Hepatocyte (in vitro differentiated cells): ENCODE data around the gene OR52N4. TPM values are rescaled to one million over a fixed set of nuclear protein-coding genes. Genes with fewer than 3 reads are reported as not detected.

Experiments
- DNase-seq: peaks from one replicate; pipeline ENCODE4 v3.0.0-alpha.2; 2016; ENCODE audit warnings: low spot score
- H2AFZ ChIP-seq: fragments of 200-600 bp; sonication (generic); 2 replicates; pipeline ENCODE4 v1.6.0; 2016; ENCODE audit warnings: antibody characterized with exemption, mild to moderate bottlenecking
- H3K27ac ChIP-seq: fragments of 200-600 bp; sonication (generic); 2 replicates; pipeline ENCODE4 v1.5.1; 2016; ENCODE audit warnings: mild to moderate bottlenecking
- H3K27me3 ChIP-seq: fragments of 200-600 bp; sonication (generic); 2 replicates; pipeline ENCODE4 v1.6.1; 2016
- H3K36me3 ChIP-seq: fragments of 200-600 bp; sonication (generic); replicated peaks from 2 replicates; pipeline ENCODE4 v1.5.1; 2016; ENCODE audit warnings: low read depth; ENCODE audit not compliant: insufficient read depth
- H3K4me1 ChIP-seq: fragments of 200-600 bp; sonication (generic); 2 replicates; pipeline ENCODE4 v1.5.1; 2016; ENCODE audit warnings: mild to moderate bottlenecking, moderate library complexity; ENCODE audit not compliant: insufficient read depth
- H3K4me2 ChIP-seq: fragments of 200-600 bp; sonication (generic); 2 replicates; pipeline ENCODE4 v1.6.0; 2016
- H3K4me3 ChIP-seq: fragments of 200-600 bp; sonication (generic); 2 replicates; pipeline ENCODE4 v1.5.1; 2016; ENCODE audit warnings: mild to moderate bottlenecking
- H3K79me2 ChIP-seq: fragments of 200-600 bp; sonication (generic); 2 replicates; pipeline ENCODE4 v1.6.0; 2017; ENCODE audit warnings: mild to moderate bottlenecking
- H3K9me2 ChIP-seq: fragments of 200-600 bp; sonication (generic); replicated peaks from 2 replicates; pipeline ENCODE4 v1.6.0; 2017; ENCODE audit warnings: mild to moderate bottlenecking; ENCODE audit not compliant: insufficient read depth
- H3K9me3 ChIP-seq: fragments of 200-600 bp; sonication (generic); 2 replicates; pipeline ENCODE4 v1.5.1; 2016; ENCODE audit warnings: low read depth, mild to moderate bottlenecking
- H4K20me1 ChIP-seq: fragments of 200-600 bp; sonication (generic); 2 replicates; pipeline ENCODE4 v1.6.0; 2016; ENCODE audit warnings: mild to moderate bottlenecking; ENCODE audit not compliant: insufficient read depth, poor library complexity, severe bottlenecking
- CTCF ChIP-seq: fragments of 200-600 bp; sonication (generic); IDR thresholded peaks from 2 replicates; pipeline ENCODE4 v1.5.1; 2016; ENCODE audit warnings: antibody characterized with exemption, mild to moderate bottlenecking; ENCODE audit not compliant: poor library complexity
- EZH2 ChIP-seq: fragments of 200-600 bp; sonication (generic); IDR thresholded peaks from 2 replicates; pipeline ENCODE4 v1.6.1; 2016; ENCODE audit warnings: antibody characterized with exemption, mild to moderate bottlenecking, borderline replicate concordance
- EZH2phosphoT487 ChIP-seq: fragments of 200-600 bp; sonication (generic); IDR thresholded peaks from one replicate; pipeline ENCODE4 v1.6.1; 2018; ENCODE audit warnings: antibody characterized with exemption, mild to moderate bottlenecking, low read depth, moderate library complexity; ENCODE audit not compliant: unreplicated experiment, severe bottlenecking
- WGBS: methylation state at CpG from one replicate; pipeline ENCODE4 v1.1.6; 2016; ENCODE audit warnings: low lambda C conversion rate; ENCODE audit errors: missing lambda C conversion rate; 5-methylcytosine and 5-hydroxymethylcytosine counted together
- polyA plus RNA-seq: library from polyadenylated mRNA; unstranded; fragments of >200 nt; fragmentation: Nextera tagmentation; extraction: Ambion mirVana; gene quantifications from 2 replicates; pipeline ENCODE4 v1.2.1, GENCODE V29; 2016
- total RNA-seq: library from RNA; depleted of rRNA; stranded (reverse); fragments of >200 nt; gene quantifications from 2 replicates; pipeline ENCODE4 v1.2.3, GENCODE V29; 2014

The OR52N4 gene
- total and polyA plus RNA-seq, 2 experiments from 2014 or later: not detected

DNA sequence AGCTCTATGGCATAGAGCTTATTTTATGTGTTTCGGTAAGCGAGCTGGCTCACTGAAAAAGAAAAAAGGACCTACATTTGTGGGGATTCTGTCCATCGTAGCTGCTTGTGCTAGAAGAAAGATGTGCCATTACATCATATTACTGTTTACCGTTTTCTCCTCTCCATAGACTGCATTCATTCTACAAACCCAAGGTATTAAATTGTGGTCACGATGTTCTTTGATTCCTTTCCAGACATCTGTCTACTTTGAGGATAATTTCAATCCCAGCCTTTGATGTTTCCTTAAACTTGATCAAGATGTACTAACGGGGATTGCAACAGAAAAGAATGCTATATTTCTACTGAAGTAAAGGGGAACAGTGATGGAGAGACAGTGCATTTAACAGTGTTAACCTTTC is 42.5 kb downstream of the OR52N4 start:
- no peaks in the 10 kb centered on the region for H3K9me2 ChIP-seq
- H3K27me3 ChIP-seq: no peaks in the 10 kb centered on the region
- WGBS: 78% methylated on average over 6 of the region's 6 CpGs

GRCh38 chr11:5803982-5804381 is 49.9 kb downstream of the OR52N4 start:
- Histone ChIP-seq H3K27ac (no peak overlapping the region), H2AFZ (no peak overlapping the region), H3K4me3 (no peak overlapping the region), H3K36me3 (no peaks in the 10 kb centered on the region), H3K4me1 (no peaks in the 10 kb centered on the region), H4K20me1 (no peaks in the 10 kb centered on the region), H3K27me3 (no peaks in the 10 kb centered on the region), H3K4me2 (no peak overlapping the region), H3K9me3 (no peaks in the 10 kb centered on the region), H3K79me2 (no peaks in the 10 kb centered on the region), H3K9me2 (no peaks in the 10 kb centered on the region)
- TF ChIP-seq EZH2 (no peak), CTCF (no peak), EZH2phosphoT487 (no peak)
- no peak for DNase-seq
- WGBS: 75% methylated on average over 5 of the region's 5 CpGs

More for the DNA sequence above, 42.5 kb downstream of the OR52N4 start:
- Histone ChIP-seq H4K20me1 (no peaks in the 10 kb centered on the region), H3K9me3 (no peaks in the 10 kb centered on the region), H3K27ac (no peak overlapping the region), H2AFZ (no peak overlapping the region), H3K36me3 (no peaks in the 10 kb centered on the region), H3K4me2 (no peak overlapping the region), H3K79me2 (no peaks in the 10 kb centered on the region), H3K4me3 (no peak overlapping the region), H3K4me1 (no peaks in the 10 kb centered on the region)
- TF ChIP-seq EZH2 (no peak), EZH2phosphoT487 (no peak), CTCF (no peak)
- no peak for DNase-seq

Other genes starting within 250 kb of the OR52N4 start
- 0.50 TPM in 1 of 2 replicates, not detected in the other for gene UBQLN3, start 244.3 kb upstream of the OR52N4 start, total RNA-seq
- not detected in 2 replicates for gene UBQLN3, start 244.3 kb upstream of the OR52N4 start, polyA plus RNA-seq
- gene UBQLNL, start 237.5 kb upstream of the OR52N4 start, total RNA-seq: 0.53 and 0.76 TPM in 2 replicates
- 0.52 TPM in 1 of 2 replicates, not detected in the other for gene UBQLNL, start 237.5 kb upstream of the OR52N4 start, polyA plus RNA-seq
- 0.28 TPM in 1 of 2 replicates, not detected in the other for gene OR52H1, start 205.7 kb upstream of the OR52N4 start, total RNA-seq
- gene OR52H1, start 205.7 kb upstream of the OR52N4 start, polyA plus RNA-seq: not detected in 2 replicates
- gene OR52B6, start 173.4 kb upstream of the OR52N4 start, total RNA-seq: not detected in 2 replicates
- gene OR52B6, start 173.4 kb upstream of the OR52N4 start, polyA plus RNA-seq: not detected in 2 replicates
- gene TRIM6, start 157.6 kb upstream of the OR52N4 start, total RNA-seq: 6.6 and 10.7 TPM in 2 replicates
- 4.3 and 8.0 TPM in 2 replicates for gene TRIM6, start 157.6 kb upstream of the OR52N4 start, polyA plus RNA-seq
- gene TRIM34, start 129.2 kb upstream of the OR52N4 start, total RNA-seq: 10.5 and 14.6 TPM in 2 replicates
- 2.7 and 3.6 TPM in 2 replicates for gene TRIM34, start 129.2 kb upstream of the OR52N4 start, polyA plus RNA-seq
- 30.1 and 37.0 TPM in 2 replicates for gene TRIM5, start 69.2 kb upstream of the OR52N4 start, total RNA-seq
- 14.2 and 19.6 TPM in 2 replicates for gene TRIM5, start 69.2 kb upstream of the OR52N4 start, polyA plus RNA-seq
- 15.4 TPM in 2 replicates for gene TRIM22, start 64.5 kb upstream of the OR52N4 start, total RNA-seq
- 9.3 and 10.4 TPM in 2 replicates for gene TRIM22, start 64.5 kb upstream of the OR52N4 start, polyA plus RNA-seq
- not detected in 2 replicates for gene OR56B1, start 17.8 kb upstream of the OR52N4 start, total RNA-seq
- not detected in 2 replicates for gene OR56B1, start 17.8 kb upstream of the OR52N4 start, polyA plus RNA-seq
- 0.16 TPM in 1 of 2 replicates, not detected in the other for gene OR52N5, start 29.1 kb downstream of the OR52N4 start, total RNA-seq
- not detected in 2 replicates for gene OR52N5, start 29.1 kb downstream of the OR52N4 start, polyA plus RNA-seq
- gene OR52N1, start 37.0 kb downstream of the OR52N4 start, total RNA-seq: not detected in 2 replicates
- gene OR52N1, start 37.0 kb downstream of the OR52N4 start, polyA plus RNA-seq: not detected in 2 replicates
- gene OR52N2, start 54.7 kb downstream of the OR52N4 start, total RNA-seq: not detected in 2 replicates
- not detected in 2 replicates for gene OR52N2, start 54.7 kb downstream of the OR52N4 start, polyA plus RNA-seq
- gene OR52E6, start 87.7 kb downstream of the OR52N4 start, total RNA-seq: not detected in 2 replicates
- not detected in 2 replicates for gene OR52E6, start 87.7 kb downstream of the OR52N4 start, polyA plus RNA-seq
- not detected in 2 replicates for gene OR52E8, start 103.4 kb downstream of the OR52N4 start, total RNA-seq
- gene OR52E8, start 103.4 kb downstream of the OR52N4 start, polyA plus RNA-seq: not detected in 2 replicates
- not detected in 2 replicates for gene OR52E4, start 126.4 kb downstream of the OR52N4 start, total RNA-seq
- gene OR52E4, start 126.4 kb downstream of the OR52N4 start, polyA plus RNA-seq: not detected in 2 replicates
- not detected in 2 replicates for gene OR52E5, start 139.0 kb downstream of the OR52N4 start, total RNA-seq
- not detected in 2 replicates for gene OR52E5, start 139.0 kb downstream of the OR52N4 start, polyA plus RNA-seq
- not detected in 2 replicates for gene OR56A3, start 188.0 kb downstream of the OR52N4 start, total RNA-seq
- not detected in 2 replicates for gene OR56A3, start 188.0 kb downstream of the OR52N4 start, polyA plus RNA-seq
- not detected in 2 replicates for gene OR56A5, start 214.3 kb downstream of the OR52N4 start, total RNA-seq
- not detected in 2 replicates for gene OR56A5, start 214.3 kb downstream of the OR52N4 start, polyA plus RNA-seq
- not detected in 2 replicates for gene OR52L1, start 232.7 kb downstream of the OR52N4 start, total RNA-seq
- gene OR52L1, start 232.7 kb downstream of the OR52N4 start, polyA plus RNA-seq: not detected in 2 replicates